Endothelial cell (in vitro differentiated cells): ENCODE results near the gene CHD1L. TPM values are rescaled to one million over a fixed set of nuclear protein-coding genes. Genes with fewer than 3 reads are reported as not detected.

Experiments
- DNase-seq: peaks from one replicate; pipeline ENCODE4 v3.0.0; 2021; ENCODE audit warnings: low spot score
- H3K27ac Mint-ChIP-seq: one replicate; pipeline ENCODE4 v1.8.0; 2021; ENCODE audit warnings: mixed read lengths, inconsistent platforms; ENCODE audit not compliant: unreplicated experiment
- H3K27me3 Mint-ChIP-seq: one replicate; pipeline ENCODE4 v1.8.0; 2021; ENCODE audit warnings: mild to moderate bottlenecking, moderate library complexity, mixed read lengths, inconsistent platforms; ENCODE audit not compliant: unreplicated experiment
- H3K36me3 Mint-ChIP-seq: one replicate; pipeline ENCODE4 v1.8.0; 2021; ENCODE audit warnings: mild to moderate bottlenecking, low read depth, mixed read lengths, inconsistent platforms; ENCODE audit not compliant: unreplicated experiment
- H3K4me1 Mint-ChIP-seq: one replicate; pipeline ENCODE4 v1.8.0; 2021; ENCODE audit warnings: mild to moderate bottlenecking, mixed read lengths, inconsistent platforms; ENCODE audit not compliant: unreplicated experiment
- H3K4me3 Mint-ChIP-seq: one replicate; pipeline ENCODE4 v1.8.0; 2021; ENCODE audit warnings: mild to moderate bottlenecking, mixed read lengths, inconsistent platforms; ENCODE audit not compliant: unreplicated experiment
- H3K9me3 Mint-ChIP-seq: one replicate; pipeline ENCODE4 v1.8.0; 2021; ENCODE audit warnings: mixed read lengths, inconsistent platforms; ENCODE audit not compliant: unreplicated experiment
- total RNA-seq: library from RNA; stranded (reverse); fragmentation: NEBNext Ultra II Directional; extraction: Animal tissue kit (Norgen Biotek cat#: 25700); gene quantifications from one replicate; pipeline ENCODE4 v1.2.1, GENCODE V29; 2021; ENCODE audit not compliant: unreplicated experiment
- TF ChIP-seq, protein P1 (sequence below): fragments of 200-600 bp; sonication (generic); IDR thresholded peaks from one replicate; pipeline ENCODE4 v1.5.0; 2021; ENCODE audit warnings: antibody characterized with exemption; ENCODE audit not compliant: unreplicated experiment

Gene CHD1L
- total RNA-seq, 1 donor from 2014 or later, result 88.2 TPM

DNA sequence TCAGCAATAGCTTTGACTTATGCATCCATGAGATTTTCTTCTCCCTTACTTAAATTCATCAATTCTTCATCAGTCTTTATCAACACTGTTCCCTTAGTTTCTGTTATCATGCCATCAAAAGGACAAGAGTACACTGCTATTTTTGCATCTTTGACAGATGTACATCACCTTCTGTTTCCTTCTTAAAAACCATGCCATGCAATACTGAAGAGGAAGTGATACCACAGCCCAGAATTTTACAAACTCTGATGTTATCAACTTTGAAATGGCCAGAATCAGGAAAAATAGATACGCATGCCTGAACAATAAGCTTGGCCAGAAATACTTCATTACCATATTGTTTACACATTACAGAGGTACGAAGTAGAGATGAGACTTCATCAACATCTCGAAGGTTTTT lies 38.4 kb upstream of the CHD1L start:
- Mint-ChIP-seq H3K27me3 (no peaks in the 10 kb centered on the region), H3K4me1 (no peaks in the 10 kb centered on the region), H3K9me3 (no peaks in the 10 kb centered on the region), H3K36me3 (no peaks in the 10 kb centered on the region), H3K27ac (no peak overlapping the region), H3K4me3 (no peak overlapping the region)
- DNase-seq, result no peak
- TF ChIP-seq, protein P1, sequence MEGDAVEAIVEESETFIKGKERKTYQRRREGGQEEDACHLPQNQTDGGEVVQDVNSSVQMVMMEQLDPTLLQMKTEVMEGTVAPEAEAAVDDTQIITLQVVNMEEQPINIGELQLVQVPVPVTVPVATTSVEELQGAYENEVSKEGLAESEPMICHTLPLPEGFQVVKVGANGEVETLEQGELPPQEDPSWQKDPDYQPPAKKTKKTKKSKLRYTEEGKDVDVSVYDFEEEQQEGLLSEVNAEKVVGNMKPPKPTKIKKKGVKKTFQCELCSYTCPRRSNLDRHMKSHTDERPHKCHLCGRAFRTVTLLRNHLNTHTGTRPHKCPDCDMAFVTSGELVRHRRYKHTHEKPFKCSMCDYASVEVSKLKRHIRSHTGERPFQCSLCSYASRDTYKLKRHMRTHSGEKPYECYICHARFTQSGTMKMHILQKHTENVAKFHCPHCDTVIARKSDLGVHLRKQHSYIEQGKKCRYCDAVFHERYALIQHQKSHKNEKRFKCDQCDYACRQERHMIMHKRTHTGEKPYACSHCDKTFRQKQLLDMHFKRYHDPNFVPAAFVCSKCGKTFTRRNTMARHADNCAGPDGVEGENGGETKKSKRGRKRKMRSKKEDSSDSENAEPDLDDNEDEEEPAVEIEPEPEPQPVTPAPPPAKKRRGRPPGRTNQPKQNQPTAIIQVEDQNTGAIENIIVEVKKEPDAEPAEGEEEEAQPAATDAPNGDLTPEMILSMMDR, result no peak

- H3K27ac Mint-ChIP-seq, result no peak overlapping the region
These were observed 35.3 kb upstream of the CHD1L start for GRCh38 chr1:147207192-147207591.

GRCh38 chr1:147208619-147209018 lies 33.9 kb upstream of the CHD1L start:
- no peaks in the 10 kb centered on the region for H3K36me3 Mint-ChIP-seq
- H3K27ac Mint-ChIP-seq, result no peak overlapping the region
- H3K4me1 Mint-ChIP-seq, result no peaks in the 10 kb centered on the region
- H3K9me3 Mint-ChIP-seq, result no peaks in the 10 kb centered on the region
- no peak overlapping the region for H3K4me3 Mint-ChIP-seq
- DNase-seq, result no peak
- TF ChIP-seq, protein P1, result no peak
- H3K27me3 Mint-ChIP-seq, result no peaks in the 10 kb centered on the region

More at GRCh38 chr1:147207192-147207591, 35.3 kb upstream of the CHD1L start:
- Mint-ChIP-seq H3K9me3 (no peaks in the 10 kb centered on the region), H3K4me3 (no peak overlapping the region), H3K27me3 (no peaks in the 10 kb centered on the region), H3K4me1 (no peaks in the 10 kb centered on the region), H3K36me3 (no peaks in the 10 kb centered on the region)
- no peak for DNase-seq
- TF ChIP-seq, protein P1, result no peak

DNA sequence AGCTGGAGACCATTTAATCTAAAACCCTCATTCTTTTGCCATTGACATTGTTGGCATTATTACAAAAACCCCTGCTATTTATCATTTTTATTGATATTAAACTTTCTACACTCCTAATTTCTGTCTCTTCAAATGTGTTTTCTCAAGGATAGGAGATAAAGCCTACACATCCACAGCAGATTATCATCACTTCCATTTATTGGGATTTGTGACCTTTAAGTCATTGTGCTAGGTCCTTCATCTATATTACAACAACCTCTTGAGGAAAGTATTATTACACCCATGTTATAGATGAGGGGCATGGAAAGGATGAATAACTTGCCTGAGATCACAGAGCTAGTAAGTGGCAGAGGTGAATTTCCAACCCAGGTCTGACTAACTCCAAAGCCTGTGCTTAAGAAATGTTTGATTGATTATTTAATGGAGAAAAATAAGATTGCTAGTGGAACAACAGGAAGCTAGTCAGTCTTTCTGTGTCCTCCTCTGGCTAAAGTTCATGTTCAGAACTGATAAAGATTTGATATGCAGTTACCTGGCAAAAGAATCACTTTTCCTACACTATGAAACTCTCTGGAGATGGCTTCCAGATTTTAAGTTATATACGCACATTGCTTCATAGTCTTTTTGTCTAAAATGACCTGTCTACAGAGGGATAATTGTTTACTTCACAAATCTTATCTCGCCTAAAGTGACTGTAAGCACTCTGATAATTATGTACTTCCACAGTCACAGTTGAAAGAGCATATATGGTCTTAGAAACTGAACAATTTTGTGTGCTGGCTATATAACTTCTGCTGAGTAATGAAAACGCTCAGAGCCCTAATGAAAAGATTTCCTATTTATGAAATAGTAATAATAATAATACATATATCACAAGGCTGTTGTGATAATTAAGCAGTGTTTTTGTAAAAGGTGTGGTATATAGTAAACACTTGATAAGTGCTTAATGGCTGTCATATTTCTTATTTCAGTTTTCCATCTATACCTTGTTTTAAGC lies 32.4 kb upstream of the CHD1L start:
- TF ChIP-seq, protein P1, result no peak
- H3K27ac Mint-ChIP-seq, result no peak overlapping the region
- H3K4me1 Mint-ChIP-seq, result no peaks in the 10 kb centered on the region
- no peaks in the 10 kb centered on the region for H3K36me3 Mint-ChIP-seq
- H3K9me3 Mint-ChIP-seq, result no peaks in the 10 kb centered on the region
- H3K4me3 Mint-ChIP-seq, result no peak overlapping the region
- no peaks in the 10 kb centered on the region for H3K27me3 Mint-ChIP-seq
- no peak for DNase-seq

GRCh38 chr1:147210987-147211386 lies 31.5 kb upstream of the CHD1L start:
- Mint-ChIP-seq H3K27ac (no peak overlapping the region), H3K27me3 (no peaks in the 10 kb centered on the region), H3K36me3 (no peaks in the 10 kb centered on the region), H3K4me3 (no peak overlapping the region), H3K4me1 (no peaks in the 10 kb centered on the region), H3K9me3 (no peaks in the 10 kb centered on the region)
- no peak for DNase-seq
- TF ChIP-seq, protein P1, result no peak
